ENCODE measurements around the gene NEUROD1.
A peak's percentile ranks its signal among the peaks of the same experiment; 100 is the strongest.

Gene NEUROD1

GRCh38 chr2:181679544-181679979 lies 755 bp downstream of the NEUROD1 start:
- DNase-seq, result no peak

GRCh38 chr2:181678861-181679543 lies 1.3 kb downstream of the NEUROD1 start:
- DNase-seq, result no peak

- peak; percentile 63 for DNase-seq
These were observed 2.3 kb downstream of the NEUROD1 start for GRCh38 chr2:181677912-181678586.

GRCh38 chr2:181675254-181675653 lies 5.1 kb downstream of the NEUROD1 start:
- no peak for DNase-seq

GRCh38 chr2:181674461-181674860 lies 5.9 kb downstream of the NEUROD1 start:
- no peak for DNase-seq

GRCh38 chr2:181673173-181673572 lies 7.1 kb downstream of the NEUROD1 start:
- no peak for DNase-seq

GRCh38 chr2:181672255-181673008 lies 7.9 kb downstream of the NEUROD1 start:
- no peak for DNase-seq

- no peak for DNase-seq
These were observed 9.7 kb downstream of the NEUROD1 start for GRCh38 chr2:181670632-181671031.

- DNase-seq, result no peak
These were observed 13.1 kb downstream of the NEUROD1 start for GRCh38 chr2:181667234-181667633.

- no peak for DNase-seq
These were observed 18.0 kb downstream of the NEUROD1 start for GRCh38 chr2:181662287-181662686.

- no peak for DNase-seq
These were observed 20.1 kb downstream of the NEUROD1 start for GRCh38 chr2:181660181-181660580.

- DNase-seq, result no peak
These were observed 21.9 kb downstream of the NEUROD1 start for GRCh38 chr2:181658444-181658843.

GRCh38 chr2:181657379-181657778 lies 22.9 kb downstream of the NEUROD1 start:
- no peak for DNase-seq

- no peak for DNase-seq
These were observed 23.6 kb downstream of the NEUROD1 start, which contains the start of gene CERKL for GRCh38 chr2:181656450-181657291. Gene CERKL (minus strand): TSS chr2:181657105. CDS start chr2:181657006, 99 bp downstream.

- DNase-seq, result no peak
These were observed 24.8 kb downstream of the NEUROD1 start for GRCh38 chr2:181655519-181655918.

GRCh38 chr2:181649436-181649979 lies 30.8 kb downstream of the NEUROD1 start:
- no peak for DNase-seq

GRCh38 chr2:181648478-181649155 lies 31.7 kb downstream of the NEUROD1 start:
- DNase-seq, result no peak

- DNase-seq, result no peak
These were observed 33.8 kb downstream of the NEUROD1 start for GRCh38 chr2:181646415-181646987.

GRCh38 chr2:181643151-181643550 lies 37.2 kb downstream of the NEUROD1 start:
- no peak for DNase-seq

GRCh38 chr2:181642086-181642485 lies 38.2 kb downstream of the NEUROD1 start:
- no peak for DNase-seq

GRCh38 chr2:181639686-181640085 lies 40.6 kb downstream of the NEUROD1 start:
- DNase-seq, result no peak

Data from stimulated activated CD4-positive, alpha-beta T cell treated with anti-CD3 and anti-CD28 coated beads, Interleukin-1b, Interleukin-23, amount 100 ng/mL, for 48 hours (primary cell).